ENCODE results near the gene NAA16. TPM values are rescaled to one million over a fixed set of nuclear protein-coding genes. Genes with fewer than 3 reads are reported as not detected.

NAA16 gene
- polyA plus RNA-seq, 1 donor from 2014 or later = 57.0 TPM

DNA sequence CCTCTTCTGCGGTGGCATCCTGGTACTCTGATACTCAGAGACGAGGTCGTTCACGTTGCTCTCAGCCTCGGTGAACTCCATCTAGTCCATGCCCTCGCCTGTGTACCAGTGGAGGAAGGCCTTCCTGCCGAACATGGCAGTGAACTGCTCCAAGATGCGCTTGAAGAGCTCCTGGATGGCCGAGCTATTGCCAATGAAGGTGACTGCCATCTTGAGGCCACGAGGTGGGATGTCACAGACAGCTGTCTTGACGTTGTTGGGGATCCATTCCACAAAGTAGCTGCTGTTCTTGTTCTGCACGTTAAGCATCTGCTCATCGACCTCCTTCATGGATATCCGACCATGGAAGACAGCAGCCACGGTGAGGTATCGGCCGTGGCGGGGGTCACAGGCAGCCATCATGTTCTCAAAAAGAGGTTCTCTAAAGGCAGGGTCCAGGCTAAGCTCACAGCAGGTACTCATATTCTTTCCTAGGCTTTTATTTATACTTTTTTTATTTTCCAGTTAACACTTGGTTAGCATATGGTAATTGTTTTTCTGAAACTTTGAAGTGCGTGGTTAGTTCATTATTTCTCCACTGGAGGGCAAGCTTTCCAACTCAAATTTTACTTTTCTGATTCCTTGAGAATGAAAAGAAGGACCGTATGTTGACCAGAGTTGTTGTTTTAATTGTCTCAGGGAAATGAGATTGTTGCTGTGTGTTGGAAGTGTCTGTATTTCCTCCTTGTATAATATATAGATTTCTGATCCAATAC, 73.9 kb downstream of the NAA16 start:
- Histone ChIP-seq H3K27me3 (ENCODE audit: insufficient read depth, low read depth, low read length) (no peaks in the 10 kb centered on the region), H3K4me2 (ENCODE audit: low read length) (no peak overlapping the region)

GRCh38 chr13:41386211-41386610, 75.1 kb downstream of the NAA16 start:
- Histone ChIP-seq H3K4me2 (ENCODE audit: low read length) (no peak overlapping the region), H2AFZ (ENCODE audit: low read depth, low read length) (no peak overlapping the region), H3K9ac (ENCODE audit: low read length) (no peak overlapping the region), H3K27me3 (ENCODE audit: insufficient read depth, low read depth, low read length) (no peaks in the 10 kb centered on the region), H3K4me3 (ENCODE audit: low read length) (no peak overlapping the region), H3K9me3 (ENCODE audit: low read length) (no peaks in the 10 kb centered on the region), H4K20me1 (ENCODE audit: insufficient read depth) (no peaks in the 10 kb centered on the region), H3K9me2 (ENCODE audit: insufficient read depth, low read length) (no peaks in the 10 kb centered on the region), H3K36me3 (ENCODE audit: insufficient read depth, low read length) (no peaks in the 10 kb centered on the region), H3F3A (ENCODE audit: insufficient read depth, low read length, poor library complexity, severe bottlenecking) (no peaks in the 10 kb centered on the region), H3K79me2 (replicated peaks; ENCODE audit: insufficient read depth, low read length) (no peaks in the 10 kb centered on the region), H3K27ac (ENCODE audit: low read length) (no peak overlapping the region)
- no peak for TF ChIP-seq TAF1 (IDR thresholded peaks at IDR 0.05; ENCODE audit: low read depth)
- TF ChIP-seq, protein P1, sequence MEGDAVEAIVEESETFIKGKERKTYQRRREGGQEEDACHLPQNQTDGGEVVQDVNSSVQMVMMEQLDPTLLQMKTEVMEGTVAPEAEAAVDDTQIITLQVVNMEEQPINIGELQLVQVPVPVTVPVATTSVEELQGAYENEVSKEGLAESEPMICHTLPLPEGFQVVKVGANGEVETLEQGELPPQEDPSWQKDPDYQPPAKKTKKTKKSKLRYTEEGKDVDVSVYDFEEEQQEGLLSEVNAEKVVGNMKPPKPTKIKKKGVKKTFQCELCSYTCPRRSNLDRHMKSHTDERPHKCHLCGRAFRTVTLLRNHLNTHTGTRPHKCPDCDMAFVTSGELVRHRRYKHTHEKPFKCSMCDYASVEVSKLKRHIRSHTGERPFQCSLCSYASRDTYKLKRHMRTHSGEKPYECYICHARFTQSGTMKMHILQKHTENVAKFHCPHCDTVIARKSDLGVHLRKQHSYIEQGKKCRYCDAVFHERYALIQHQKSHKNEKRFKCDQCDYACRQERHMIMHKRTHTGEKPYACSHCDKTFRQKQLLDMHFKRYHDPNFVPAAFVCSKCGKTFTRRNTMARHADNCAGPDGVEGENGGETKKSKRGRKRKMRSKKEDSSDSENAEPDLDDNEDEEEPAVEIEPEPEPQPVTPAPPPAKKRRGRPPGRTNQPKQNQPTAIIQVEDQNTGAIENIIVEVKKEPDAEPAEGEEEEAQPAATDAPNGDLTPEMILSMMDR (IDR thresholded peaks at IDR 0.05; ENCODE audit: poor library complexity, severe bottlenecking) = no peak
- no peak for TF ChIP-seq EP300 (conservative IDR thresholded peaks at IDR 0.05; ENCODE audit: poor library complexity, severe bottlenecking)
- TF ChIP-seq EZH2 (IDR thresholded peaks at IDR 0.05; ENCODE audit: borderline replicate concordance, insufficient read depth, low read length, poor library complexity, severe bottlenecking) = no peak
- TF ChIP-seq MXI1 (conservative IDR thresholded peaks at IDR 0.05; ENCODE audit: poor library complexity, severe bottlenecking) = no peak
- TF ChIP-seq POLR2AphosphoS5 (IDR thresholded peaks at IDR 0.05) = no peak
- no peak for TF ChIP-seq RAD21 (conservative IDR thresholded peaks at IDR 0.05)
- TF ChIP-seq, protein P2, sequence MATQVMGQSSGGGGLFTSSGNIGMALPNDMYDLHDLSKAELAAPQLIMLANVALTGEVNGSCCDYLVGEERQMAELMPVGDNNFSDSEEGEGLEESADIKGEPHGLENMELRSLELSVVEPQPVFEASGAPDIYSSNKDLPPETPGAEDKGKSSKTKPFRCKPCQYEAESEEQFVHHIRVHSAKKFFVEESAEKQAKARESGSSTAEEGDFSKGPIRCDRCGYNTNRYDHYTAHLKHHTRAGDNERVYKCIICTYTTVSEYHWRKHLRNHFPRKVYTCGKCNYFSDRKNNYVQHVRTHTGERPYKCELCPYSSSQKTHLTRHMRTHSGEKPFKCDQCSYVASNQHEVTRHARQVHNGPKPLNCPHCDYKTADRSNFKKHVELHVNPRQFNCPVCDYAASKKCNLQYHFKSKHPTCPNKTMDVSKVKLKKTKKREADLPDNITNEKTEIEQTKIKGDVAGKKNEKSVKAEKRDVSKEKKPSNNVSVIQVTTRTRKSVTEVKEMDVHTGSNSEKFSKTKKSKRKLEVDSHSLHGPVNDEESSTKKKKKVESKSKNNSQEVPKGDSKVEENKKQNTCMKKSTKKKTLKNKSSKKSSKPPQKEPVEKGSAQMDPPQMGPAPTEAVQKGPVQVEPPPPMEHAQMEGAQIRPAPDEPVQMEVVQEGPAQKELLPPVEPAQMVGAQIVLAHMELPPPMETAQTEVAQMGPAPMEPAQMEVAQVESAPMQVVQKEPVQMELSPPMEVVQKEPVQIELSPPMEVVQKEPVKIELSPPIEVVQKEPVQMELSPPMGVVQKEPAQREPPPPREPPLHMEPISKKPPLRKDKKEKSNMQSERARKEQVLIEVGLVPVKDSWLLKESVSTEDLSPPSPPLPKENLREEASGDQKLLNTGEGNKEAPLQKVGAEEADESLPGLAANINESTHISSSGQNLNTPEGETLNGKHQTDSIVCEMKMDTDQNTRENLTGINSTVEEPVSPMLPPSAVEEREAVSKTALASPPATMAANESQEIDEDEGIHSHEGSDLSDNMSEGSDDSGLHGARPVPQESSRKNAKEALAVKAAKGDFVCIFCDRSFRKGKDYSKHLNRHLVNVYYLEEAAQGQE (IDR thresholded peaks at IDR 0.05; ENCODE audit: borderline replicate concordance) = no peak
- TF ChIP-seq SMC3 (conservative IDR thresholded peaks at IDR 0.05; ENCODE audit: poor library complexity) = no peak

More for the DNA sequence above, 73.9 kb downstream of the NAA16 start:
- H4K20me1 ChIP-seq (ENCODE audit: insufficient read depth) = no peaks in the 10 kb centered on the region
- H3K36me3 ChIP-seq (ENCODE audit: insufficient read depth, low read length) = no peaks in the 10 kb centered on the region
- no peak overlapping the region for H3K9ac ChIP-seq (ENCODE audit: low read length)
- H3K27ac ChIP-seq (ENCODE audit: low read length) = no peak overlapping the region
- TF ChIP-seq POLR2AphosphoS5 (IDR thresholded peaks at IDR 0.05) (no peak), TAF1 (IDR thresholded peaks at IDR 0.05; ENCODE audit: low read depth) (no peak)
- H3K9me3 ChIP-seq (ENCODE audit: low read length) = no peaks in the 10 kb centered on the region
- no peak overlapping the region for H3K4me3 ChIP-seq (ENCODE audit: low read length)
- H2AFZ ChIP-seq (ENCODE audit: low read depth, low read length) = no peak overlapping the region
- H3K79me2 ChIP-seq (replicated peaks; ENCODE audit: insufficient read depth, low read length) = no peaks in the 10 kb centered on the region
- H3K9me2 ChIP-seq (ENCODE audit: insufficient read depth, low read length) = no peaks in the 10 kb centered on the region
- no peaks in the 10 kb centered on the region for H3F3A ChIP-seq (ENCODE audit: insufficient read depth, low read length, poor library complexity, severe bottlenecking)
